A673 (cell line): ENCODE measurements around the gene CMTM8.

ENCODE experiments used
- CTCF ChIP-seq: fragments of 300-800, 200-600 bp; sonication (generic); conservative IDR thresholded peaks from 2 replicates; pipeline ENCODE4 v1.5.1; 2017; ENCODE audit warnings: low read depth, mild to moderate bottlenecking, antibody characterized with exemption, low read length, moderate library complexity, mixed read lengths
- EZH2 ChIP-seq: fragments of 200-600 bp; sonication (generic); IDR thresholded peaks from 2 replicates; pipeline ENCODE4 v1.6.1; 2017; ENCODE audit warnings: borderline replicate concordance, low read depth, mild to moderate bottlenecking, mixed read lengths, antibody characterized with exemption, low read length; ENCODE audit not compliant: poor library complexity, severe bottlenecking

GRCh38 chr3:32224016-32224516 is 14.4 kb upstream of the CMTM8 start:
- TF ChIP-seq EZH2 (no peak), CTCF (no peak)
